ENCODE results near the gene GYPC.
A peak's percentile ranks its signal among the peaks of the same experiment; 100 is the strongest.

Gene GYPC

GRCh38 chr2:126650994-126651393, 5.0 kb upstream of the GYPC start:
- DNase-seq (ENCODE audit: low read depth) = no peak

- DNase-seq (ENCODE audit: low read depth) = no peak
Observed at GRCh38 chr2:126652323-126652891, 3.6 kb upstream of the GYPC start.

- DNase-seq (ENCODE audit: low read depth) = no peak
Observed at GRCh38 chr2:126653109-126653508, 2.8 kb upstream of the GYPC start.

GRCh38 chr2:126653761-126654160, 2.2 kb upstream of the GYPC start:
- DNase-seq (ENCODE audit: low read depth) = no peak

GRCh38 chr2:126655051-126655450, 907 bp upstream of the GYPC start:
- DNase-seq (ENCODE audit: low read depth) = no peak

- DNase-seq (ENCODE audit: low read depth) = peak; percentile 34
Observed at GRCh38 chr2:126656431-126657147, 631 bp downstream of the GYPC start.

GRCh38 chr2:126657148-126657635, 1.2 kb downstream of the GYPC start:
- peak; percentile 80 for DNase-seq (ENCODE audit: low read depth)

GRCh38 chr2:126657636-126658318, 1.8 kb downstream of the GYPC start:
- peak; percentile 95 for DNase-seq (ENCODE audit: low read depth)

- no peak for DNase-seq (ENCODE audit: low read depth)
Observed at GRCh38 chr2:126658319-126658904, 2.5 kb downstream of the GYPC start.

GRCh38 chr2:126658905-126659561, 3.1 kb downstream of the GYPC start:
- no peak for DNase-seq (ENCODE audit: low read depth)

- no peak for DNase-seq (ENCODE audit: low read depth)
Observed at GRCh38 chr2:126659562-126660467, 3.9 kb downstream of the GYPC start.

GRCh38 chr2:126660971-126661370, 5.0 kb downstream of the GYPC start:
- DNase-seq (ENCODE audit: low read depth) = no peak

- DNase-seq (ENCODE audit: low read depth) = no peak
Observed at GRCh38 chr2:126661702-126662500, 5.9 kb downstream of the GYPC start.

GRCh38 chr2:126662621-126663020, 6.7 kb downstream of the GYPC start:
- no peak for DNase-seq (ENCODE audit: low read depth)

GRCh38 chr2:126663184-126663963, 7.4 kb downstream of the GYPC start:
- DNase-seq (ENCODE audit: low read depth) = no peak

GRCh38 chr2:126664234-126664633, 8.3 kb downstream of the GYPC start:
- DNase-seq (ENCODE audit: low read depth) = no peak

- DNase-seq (ENCODE audit: low read depth) = no peak
Observed at GRCh38 chr2:126664639-126665038, 8.7 kb downstream of the GYPC start.

GRCh38 chr2:126665483-126665882, 9.5 kb downstream of the GYPC start:
- no peak for DNase-seq (ENCODE audit: low read depth)

- no peak for DNase-seq (ENCODE audit: low read depth)
Observed at GRCh38 chr2:126668254-126668653, 12.3 kb downstream of the GYPC start.

GRCh38 chr2:126669772-126670171, 13.8 kb downstream of the GYPC start:
- no peak for DNase-seq (ENCODE audit: low read depth)

All from HS-5 (cell line).